ENCODE results near the gene COBL. TPM values are rescaled to one million over a fixed set of nuclear protein-coding genes. Genes with fewer than 3 reads are reported as not detected.

COBL gene
- total RNA-seq, 3 donors from 2014 or later (not counting 1 experiment from before 2014, with no cell fraction given): not detected

- Histone ChIP-seq H3K36me3 (ENCODE audit: control insufficient read depth, insufficient read depth, low read length) (no peaks in the 10 kb centered on the region), H3K27me3 (ENCODE audit: control insufficient read depth, insufficient read depth, low read length) (no peaks in the 10 kb centered on the region), H3K27ac (ENCODE audit: low read length) (no peak overlapping the region), H3K4me3 (ENCODE audit: low read length) (no peak overlapping the region), H3K4me1 (ENCODE audit: control insufficient read depth, insufficient read depth, low read length) (no peaks in the 10 kb centered on the region), H3K9me3 (ENCODE audit: control insufficient read depth, insufficient read depth, low read length) (no peaks in the 10 kb centered on the region)
- peaks cover 0 to 3% of the 10 kb centered on the region in 2 donors for H3K27me3 Mint-ChIP-seq (ENCODE audit: low read depth in 2 of 2)
- no peak overlapping the region for H3K4me3 Mint-ChIP-seq
- H3K27ac Mint-ChIP-seq: no peak overlapping the region
- DNase-seq (no peak), ATAC-seq (no peak)
- H3K4me1 Mint-ChIP-seq: no peaks in the 10 kb centered on the region
- no peaks in the 10 kb centered on the region for H3K9me3 Mint-ChIP-seq
- no peaks in the 10 kb centered on the region for H3K36me3 Mint-ChIP-seq
- 88% methylated on average over 9 of the region's 9 CpGs for WGBS (ENCODE audit: insufficient coverage)
- no peak for TF ChIP-seq CTCF (IDR thresholded peaks at IDR 0.05)
- intact Hi-C loops (cut with micrococcal nuclease): no loop called here
Observed at GRCh38 chr7:51059504-51060142, 257.0 kb downstream of the COBL start.

GRCh38 chr7:51058764-51059163 lies 257.8 kb downstream of the COBL start:
- no peak for TF ChIP-seq CTCF (IDR thresholded peaks at IDR 0.05)
- Histone ChIP-seq H3K9me3 (ENCODE audit: control insufficient read depth, insufficient read depth, low read length) (no peaks in the 10 kb centered on the region), H3K36me3 (ENCODE audit: control insufficient read depth, insufficient read depth, low read length) (no peaks in the 10 kb centered on the region), H3K27ac (ENCODE audit: low read length) (no peak overlapping the region), H3K4me1 (ENCODE audit: control insufficient read depth, insufficient read depth, low read length) (no peaks in the 10 kb centered on the region), H3K27me3 (ENCODE audit: control insufficient read depth, insufficient read depth, low read length) (no peaks in the 10 kb centered on the region), H3K4me3 (ENCODE audit: low read length) (no peak overlapping the region)
- H3K4me1 Mint-ChIP-seq: no peaks in the 10 kb centered on the region
- H3K27ac Mint-ChIP-seq: no peak overlapping the region
- no peaks in the 10 kb centered on the region for H3K9me3 Mint-ChIP-seq
- H3K4me3 Mint-ChIP-seq: no peak overlapping the region
- DNase-seq (no peak), ATAC-seq (no peak)
- no peaks in the 10 kb centered on the region for H3K36me3 Mint-ChIP-seq
- 92% methylated on average over 11 of the region's 12 CpGs for WGBS (ENCODE audit: insufficient coverage)
- peaks cover 0 to 3% of the 10 kb centered on the region in 2 donors for H3K27me3 Mint-ChIP-seq (ENCODE audit: low read depth in 2 of 2)
- intact Hi-C loops (cut with micrococcal nuclease): no loop called here

DNA sequence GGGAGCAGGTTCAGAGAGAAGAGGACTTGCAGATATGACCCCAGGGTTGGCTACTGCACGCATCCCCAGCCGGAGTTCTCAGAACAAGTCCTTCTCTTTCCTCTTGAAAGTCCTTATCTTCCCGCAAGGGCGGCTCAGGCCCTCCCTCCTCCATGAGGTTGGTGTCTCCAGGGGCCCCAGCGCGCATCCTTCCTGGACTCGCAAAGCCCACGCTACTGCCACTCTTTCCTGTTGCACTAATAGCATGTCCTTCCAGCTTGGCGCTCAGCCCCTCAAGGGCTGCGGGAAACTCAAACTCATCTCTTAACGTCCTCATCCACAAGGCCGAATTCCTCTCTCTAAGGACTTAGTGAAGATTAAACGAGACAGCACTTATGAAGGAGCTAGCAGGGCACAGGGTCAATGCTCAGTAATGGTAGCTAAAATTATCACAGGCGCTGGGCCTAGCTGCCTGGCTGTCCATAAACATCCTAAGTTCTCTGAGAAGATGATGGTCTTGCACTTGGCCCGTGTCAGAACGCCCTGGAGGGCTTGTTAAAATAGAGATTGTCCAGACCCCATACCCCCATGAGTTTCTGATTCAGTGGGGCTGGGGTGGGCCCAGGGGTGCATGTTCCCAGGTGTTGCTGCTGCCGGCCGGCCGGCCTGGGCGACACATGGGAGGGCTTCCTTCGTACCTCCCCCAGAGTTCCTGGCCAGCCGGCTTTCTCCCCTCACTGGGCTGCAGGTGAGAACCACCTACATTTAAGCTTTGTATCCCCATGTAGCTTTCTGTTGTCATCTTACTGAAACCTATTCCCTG lies 261.4 kb downstream of the COBL start:
- Histone ChIP-seq H3K36me3 (ENCODE audit: control insufficient read depth, insufficient read depth, low read length) (no peaks in the 10 kb centered on the region), H3K4me1 (ENCODE audit: control insufficient read depth, insufficient read depth, low read length) (no peaks in the 10 kb centered on the region), H3K27me3 (ENCODE audit: control insufficient read depth, insufficient read depth, low read length) (no peaks in the 10 kb centered on the region), H3K4me3 (ENCODE audit: low read length) (no peak overlapping the region), H3K27ac (ENCODE audit: low read length) (no peak overlapping the region), H3K9me3 (ENCODE audit: control insufficient read depth, insufficient read depth, low read length) (no peaks in the 10 kb centered on the region)
- no peak for TF ChIP-seq CTCF (IDR thresholded peaks at IDR 0.05)
- no peak overlapping the region for H3K27ac Mint-ChIP-seq
- H3K9me3 Mint-ChIP-seq: no peaks in the 10 kb centered on the region
- intact Hi-C loops (cut with micrococcal nuclease): no loop called here
- ATAC-seq (no peak), DNase-seq (no peak)
- no peaks in the 10 kb centered on the region for H3K36me3 Mint-ChIP-seq
- 89% methylated on average over 22 of the region's 22 CpGs for whole genome bisulfite sequencing (ENCODE audit: insufficient coverage)
- H3K27me3 Mint-ChIP-seq (ENCODE audit: low read depth in 2 of 2): peaks cover 5% of the 10 kb centered on the region in 2 donors
- no peaks in the 10 kb centered on the region for H3K4me1 Mint-ChIP-seq
- no peak overlapping the region for H3K4me3 Mint-ChIP-seq

Measured in natural killer cell (primary cell).